SJSA1 (cell line): ENCODE measurements around the gene PRKCQ. TPM values are rescaled to one million over a fixed set of nuclear protein-coding genes. Genes with fewer than 3 reads are reported as not detected.

Experiments
- DNase-seq, 2 experiments: peaks; one replicate each; pipeline ENCODE4 v3.0.0-alpha.2; 2015 to 2020; ENCODE audit warnings: low spot score in 2 of 2, low read depth in 1 of 2
- H3K27ac ChIP-seq: fragments of 250-450 bp; sonication (Bioruptor Pico); 2 replicates; pipeline ENCODE4 v1.5.1; 2020; ENCODE audit warnings: mild to moderate bottlenecking, moderate library complexity
- H3K27me3 ChIP-seq: fragments of 250-450 bp; sonication (Bioruptor Pico); replicated peaks from 2 replicates; pipeline ENCODE4 v1.5.1; 2020; ENCODE audit warnings: mild to moderate bottlenecking, moderate library complexity
- H3K36me3 ChIP-seq: fragments of 250-450 bp; sonication (Bioruptor Pico); 2 replicates; pipeline ENCODE4 v1.5.1; 2020; ENCODE audit warnings: mild to moderate bottlenecking
- H3K4me1 ChIP-seq: fragments of 250-450 bp; sonication (Bioruptor Pico); replicated peaks from 2 replicates; pipeline ENCODE4 v1.6.1; 2021; ENCODE audit warnings: mild to moderate bottlenecking
- H3K4me3 ChIP-seq: fragments of 250-450 bp; sonication (Bioruptor Pico); 2 replicates; pipeline ENCODE4 v1.5.1; 2020; ENCODE audit warnings: mild to moderate bottlenecking
- H3K9me3 ChIP-seq: fragments of 250-450 bp; sonication (Bioruptor Pico); replicated peaks from 2 replicates; pipeline ENCODE4 v1.5.1; 2020; ENCODE audit warnings: mild to moderate bottlenecking
- total RNA-seq: library from RNA; depleted of rRNA; stranded (reverse); fragments of >200 nt; shearing (Covaris generic); gene quantifications from 2 replicates; pipeline ENCODE4 v1.2.3, GENCODE V29; 2014

PRKCQ gene
- total RNA-seq, 1 experiment from 2014 or later, result not detected

- H3K4me1 ChIP-seq, result no peaks in the 10 kb centered on the region
- no peak for DNase-seq
- H3K27ac ChIP-seq, result no peak overlapping the region
- peaks cover 32% of the 10 kb centered on the region for H3K27me3 ChIP-seq
- H3K4me3 ChIP-seq, result no peak overlapping the region
- H3K36me3 ChIP-seq, result no peaks in the 10 kb centered on the region
- H3K9me3 ChIP-seq, result no peaks in the 10 kb centered on the region
Observed at GRCh38 chr10:6603142-6604125, 23.4 kb upstream of the PRKCQ start.

GRCh38 chr10:6602700-6603084 is 22.6 kb upstream of the PRKCQ start:
- Histone ChIP-seq H3K4me3 (no peak overlapping the region), H3K9me3 (no peaks in the 10 kb centered on the region), H3K27ac (no peak overlapping the region), H3K36me3 (no peaks in the 10 kb centered on the region), H3K27me3 (peaks cover 32% of the 10 kb centered on the region), H3K4me1 (no peaks in the 10 kb centered on the region)
- no peak for DNase-seq

DNA sequence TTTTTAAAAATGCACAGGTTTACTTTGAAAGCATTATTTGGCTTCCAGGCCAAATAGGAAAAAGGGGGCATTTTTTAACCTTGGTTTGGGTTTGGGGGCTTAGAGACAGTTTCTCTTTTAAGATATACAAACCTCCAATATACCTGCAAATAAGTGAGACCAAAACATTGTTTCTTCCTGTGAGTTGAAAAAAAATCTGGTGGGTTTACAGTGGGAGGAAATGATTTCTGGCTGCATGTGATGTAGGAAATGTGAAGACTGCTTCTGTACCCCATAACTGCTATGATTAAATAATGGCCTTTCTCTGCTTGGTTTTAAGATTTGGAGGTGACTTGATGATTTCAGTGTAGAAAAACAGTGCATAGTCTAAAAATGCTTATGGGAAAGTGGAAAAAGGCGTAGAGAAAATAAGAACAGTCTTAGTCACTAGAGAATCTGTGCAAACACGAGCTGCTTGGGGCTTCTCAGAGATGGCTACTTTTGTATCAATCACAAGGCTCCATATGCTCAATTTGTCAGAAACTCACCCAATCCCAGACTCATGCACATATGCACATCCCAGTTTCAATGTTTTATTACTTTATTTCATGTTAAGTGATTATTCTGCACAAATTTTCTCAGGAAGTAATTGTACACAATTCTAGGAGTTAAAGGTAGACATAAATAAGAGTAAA is 22.1 kb upstream of the PRKCQ start:
- no peak overlapping the region for H3K4me3 ChIP-seq
- H3K27ac ChIP-seq, result no peak overlapping the region
- H3K4me1 ChIP-seq, result no peaks in the 10 kb centered on the region
- peaks cover 32% of the 10 kb centered on the region for H3K27me3 ChIP-seq
- no peaks in the 10 kb centered on the region for H3K36me3 ChIP-seq
- no peaks in the 10 kb centered on the region for H3K9me3 ChIP-seq
- no peak for DNase-seq

DNA sequence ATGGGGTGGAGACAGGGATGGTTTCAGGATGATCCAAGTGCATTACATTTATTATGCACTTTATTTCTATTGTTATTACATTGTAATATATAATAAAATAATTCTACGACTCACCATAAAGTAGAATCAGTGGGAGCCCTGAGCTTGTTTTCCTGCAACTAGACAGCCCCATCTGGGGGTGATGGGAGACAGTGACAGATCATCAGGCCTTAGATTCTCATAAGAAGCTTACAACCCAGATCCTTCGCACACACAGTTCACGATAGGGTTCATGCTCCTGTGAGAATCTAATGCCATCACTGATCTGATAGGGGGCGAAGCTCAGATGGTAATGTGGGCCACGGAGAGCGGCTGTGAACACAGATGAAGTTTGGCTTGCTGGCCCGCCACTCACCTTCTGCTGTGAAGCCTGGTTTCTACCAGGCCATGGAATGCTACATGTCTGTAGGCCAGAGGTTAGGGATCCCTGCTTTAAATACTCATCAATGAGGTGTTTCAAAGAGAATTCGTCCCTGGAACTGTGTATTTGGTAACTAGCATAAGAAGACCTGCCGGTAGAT is 21.2 kb upstream of the PRKCQ start:
- Histone ChIP-seq H3K4me3 (no peak overlapping the region), H3K9me3 (no peaks in the 10 kb centered on the region), H3K4me1 (no peaks in the 10 kb centered on the region), H3K27me3 (peaks cover 32% of the 10 kb centered on the region), H3K27ac (no peak overlapping the region), H3K36me3 (no peaks in the 10 kb centered on the region)
- DNase-seq, result no peak

DNA sequence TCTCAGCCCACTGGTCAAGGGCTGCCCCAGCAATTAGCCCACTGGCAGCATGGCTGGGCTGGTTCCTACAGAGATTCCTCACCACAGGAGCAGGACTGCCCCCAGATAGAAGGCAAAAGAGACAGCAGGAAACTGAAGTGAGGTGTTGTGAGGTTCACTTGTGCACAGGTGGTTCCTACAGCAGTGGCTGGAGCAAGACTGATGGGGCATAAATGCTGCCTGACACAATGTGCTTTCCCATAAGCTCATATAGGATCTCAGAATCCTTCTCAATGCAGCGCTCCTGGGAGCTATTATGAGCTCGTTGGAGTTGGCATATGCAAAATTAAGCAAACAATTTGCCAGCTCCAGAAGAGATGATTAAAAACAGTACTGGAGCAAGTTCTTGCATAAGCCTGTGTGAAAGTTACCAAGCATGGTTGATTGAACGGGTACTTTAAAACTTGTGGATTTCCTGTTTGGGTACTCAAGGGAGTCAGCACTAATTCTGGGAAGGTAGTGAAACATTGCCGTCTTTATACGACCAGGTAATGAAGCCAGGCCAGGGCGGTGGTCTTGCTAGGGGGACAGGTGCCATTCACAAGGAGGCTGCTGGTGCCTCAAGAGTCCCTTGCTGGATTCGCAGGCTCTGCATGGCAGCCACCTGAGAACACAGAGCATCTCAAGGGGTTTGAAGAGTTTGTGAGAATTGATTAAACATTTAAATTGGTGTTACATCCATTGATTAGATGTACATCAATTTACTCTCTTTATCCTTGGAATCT is 20.3 kb upstream of the PRKCQ start:
- H3K36me3 ChIP-seq, result no peaks in the 10 kb centered on the region
- H3K27ac ChIP-seq, result no peak overlapping the region
- no peak overlapping the region for H3K4me3 ChIP-seq
- H3K4me1 ChIP-seq, result no peaks in the 10 kb centered on the region
- peaks cover 32% of the 10 kb centered on the region for H3K27me3 ChIP-seq
- H3K9me3 ChIP-seq, result no peaks in the 10 kb centered on the region
- no peak for DNase-seq

DNA sequence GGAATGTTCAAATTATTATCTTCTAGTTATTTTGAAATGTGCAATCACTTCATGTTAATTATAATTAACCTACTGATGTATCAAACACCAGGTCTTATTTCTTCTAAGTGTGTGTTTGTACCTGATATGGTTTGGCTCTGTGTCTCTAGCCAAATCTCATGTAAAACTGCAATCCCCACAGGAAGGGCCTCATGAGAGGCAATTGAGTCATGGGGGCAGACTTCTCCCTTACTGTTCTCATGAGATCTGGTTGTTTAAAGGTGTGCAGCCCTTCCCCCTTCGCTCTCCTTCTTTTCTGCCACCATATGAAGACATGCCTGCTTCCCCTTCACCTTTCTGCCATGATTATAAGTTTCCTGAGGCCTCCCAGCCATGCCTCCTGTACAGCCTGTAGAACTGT is 18.6 kb upstream of the PRKCQ start:
- Histone ChIP-seq H3K4me1 (no peaks in the 10 kb centered on the region), H3K36me3 (no peaks in the 10 kb centered on the region), H3K27ac (no peak overlapping the region), H3K27me3 (peaks cover 20% of the 10 kb centered on the region), H3K9me3 (no peaks in the 10 kb centered on the region), H3K4me3 (no peak overlapping the region)
- no peak for DNase-seq

GRCh38 chr10:6597478-6597877 is 17.4 kb upstream of the PRKCQ start:
- Histone ChIP-seq H3K4me3 (no peak overlapping the region), H3K9me3 (no peaks in the 10 kb centered on the region), H3K36me3 (no peaks in the 10 kb centered on the region), H3K27me3 (peaks cover 13% of the 10 kb centered on the region), H3K4me1 (no peaks in the 10 kb centered on the region), H3K27ac (no peak overlapping the region)
- no peak for DNase-seq

GRCh38 chr10:6595499-6595898 is 15.4 kb upstream of the PRKCQ start:
- H3K4me3 ChIP-seq, result no peak overlapping the region
- H3K27ac ChIP-seq, result no peak overlapping the region
- no peaks in the 10 kb centered on the region for H3K36me3 ChIP-seq
- no peaks in the 10 kb centered on the region for H3K9me3 ChIP-seq
- no peak for DNase-seq
- no peaks in the 10 kb centered on the region for H3K4me1 ChIP-seq
- peaks cover 5% of the 10 kb centered on the region for H3K27me3 ChIP-seq

GRCh38 chr10:6593241-6593671 is 13.2 kb upstream of the PRKCQ start:
- DNase-seq, result no peak
- Histone ChIP-seq H3K36me3 (no peaks in the 10 kb centered on the region), H3K9me3 (no peaks in the 10 kb centered on the region), H3K27me3 (peaks cover 3% of the 10 kb centered on the region), H3K27ac (no peak overlapping the region), H3K4me1 (no peaks in the 10 kb centered on the region), H3K4me3 (no peak overlapping the region)

DNA sequence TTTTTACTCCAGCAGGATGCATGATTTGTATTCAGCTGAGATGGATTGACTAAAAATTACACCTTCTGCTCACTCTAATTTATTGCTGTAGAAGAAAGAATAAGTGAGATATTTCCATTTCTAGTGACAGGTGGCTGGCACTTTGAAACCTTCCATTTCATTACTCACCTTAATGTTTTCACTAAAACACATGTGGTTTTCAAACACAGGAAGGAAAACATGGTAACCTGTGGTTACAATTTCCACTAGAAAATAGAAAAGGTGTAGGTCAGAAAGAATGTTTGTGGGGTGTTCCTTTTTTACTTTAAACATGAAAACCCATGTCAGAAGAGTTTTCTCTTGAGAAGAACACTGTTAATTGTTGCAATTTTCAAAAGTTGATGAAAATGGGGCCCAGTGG is 12.0 kb upstream of the PRKCQ start:
- Histone ChIP-seq H3K4me3 (no peak overlapping the region), H3K36me3 (no peaks in the 10 kb centered on the region), H3K27ac (no peak overlapping the region), H3K4me1 (no peaks in the 10 kb centered on the region), H3K27me3 (peaks cover 13% of the 10 kb centered on the region), H3K9me3 (no peaks in the 10 kb centered on the region)
- DNase-seq, result no peak

- Histone ChIP-seq H3K27me3 (peaks cover 17% of the 10 kb centered on the region), H3K4me1 (no peaks in the 10 kb centered on the region), H3K4me3 (no peak overlapping the region), H3K27ac (no peak overlapping the region), H3K36me3 (no peaks in the 10 kb centered on the region), H3K9me3 (no peaks in the 10 kb centered on the region)
- DNase-seq, result no peak
Observed at GRCh38 chr10:6591668-6592067, 11.6 kb upstream of the PRKCQ start.

DNA sequence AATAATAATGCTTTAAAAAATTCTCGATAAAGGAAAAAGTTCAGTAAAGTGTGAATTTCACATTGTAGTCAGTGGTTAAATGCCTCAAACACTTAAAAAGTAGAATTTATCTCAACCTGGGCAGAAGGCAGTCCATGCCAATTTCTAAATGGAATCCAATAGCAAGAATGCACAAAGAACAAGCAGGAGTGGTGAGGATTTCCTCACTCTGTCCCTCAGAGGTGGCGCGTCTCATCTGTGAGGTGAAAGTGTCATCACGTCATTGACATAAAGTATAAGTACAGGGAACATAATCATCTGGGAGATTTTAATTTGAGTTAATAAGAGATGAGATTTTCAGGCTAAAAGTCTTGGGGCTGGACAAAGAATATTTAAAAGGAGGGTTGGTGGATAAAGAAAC is 10.0 kb upstream of the PRKCQ start:
- H3K9me3 ChIP-seq, result no peaks in the 10 kb centered on the region
- peaks cover 18% of the 10 kb centered on the region for H3K27me3 ChIP-seq
- no peak for DNase-seq
- no peaks in the 10 kb centered on the region for H3K4me1 ChIP-seq
- no peak overlapping the region for H3K27ac ChIP-seq
- no peaks in the 10 kb centered on the region for H3K36me3 ChIP-seq
- no peak overlapping the region for H3K4me3 ChIP-seq

DNA sequence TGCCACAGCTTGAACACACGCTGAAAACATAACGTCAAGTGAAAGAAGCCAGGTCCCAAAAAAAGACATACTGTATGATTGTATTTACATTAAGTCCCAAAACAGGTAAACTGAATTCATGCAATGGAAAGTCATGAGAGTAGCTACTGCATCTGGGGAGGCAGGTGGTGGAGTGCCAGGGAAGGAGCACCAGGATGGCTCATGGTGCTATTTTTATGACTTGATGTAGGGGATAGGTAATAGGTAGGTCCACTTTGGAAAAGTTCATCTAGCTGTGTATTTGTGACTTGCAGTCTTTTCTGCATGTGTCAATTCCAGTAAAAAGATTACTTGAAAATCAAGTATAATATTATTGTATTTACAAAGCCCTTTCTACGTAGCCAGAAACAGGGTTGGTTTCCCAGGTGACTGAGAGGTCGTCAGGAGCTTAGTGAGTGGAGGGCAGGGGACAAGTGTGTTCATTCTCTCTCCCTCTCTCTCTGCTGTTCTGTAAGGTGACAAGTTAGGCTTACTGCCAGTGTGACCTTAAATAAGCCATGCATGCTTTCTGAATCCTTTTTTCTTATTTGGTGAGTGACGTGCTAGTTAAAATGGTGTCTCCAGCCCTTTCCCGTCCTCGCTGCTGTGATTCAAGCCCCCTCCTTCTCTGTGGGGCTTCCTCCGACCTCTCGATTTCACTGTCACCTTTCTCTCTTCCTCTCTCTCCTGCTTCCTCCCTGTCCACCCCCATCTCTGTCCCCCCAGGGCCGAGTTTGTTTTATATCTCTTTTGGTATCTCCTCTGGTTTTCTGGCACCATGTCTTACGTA is 9.4 kb upstream of the PRKCQ start:
- Histone ChIP-seq H3K9me3 (no peaks in the 10 kb centered on the region), H3K4me3 (no peak overlapping the region), H3K4me1 (no peaks in the 10 kb centered on the region), H3K36me3 (no peaks in the 10 kb centered on the region), H3K27ac (no peak overlapping the region), H3K27me3 (peaks cover 18% of the 10 kb centered on the region)
- no peak for DNase-seq
